Tibial nerve (tissue), 3 donors: ENCODE data around the gene FAM174C.

Experiments
- CTCF ChIP-seq, 5 experiments: fragments of 200-600 bp in 3 of 5; fragments of 450-650 bp in 2 of 5; sonication (generic) in 3 of 5; IDR thresholded peaks; one replicate each; pipeline ENCODE4 v1.5.1; 2016 to 2019; ENCODE audit warnings: antibody characterized with exemption in 5 of 5, mild to moderate bottlenecking in 3 of 5, moderate library complexity in 2 of 5
- POLR2A ChIP-seq, 2 donors: fragments of 450-650 bp; IDR thresholded peaks; one replicate each; pipeline ENCODE4 v1.6.1; 2017; ENCODE audit warnings: antibody characterized with exemption in 2 of 2, mild to moderate bottlenecking in 2 of 2, moderate library complexity in 2 of 2

- TF ChIP-seq CTCF (IDR thresholded peaks at IDR 0.05) (no peak), POLR2A (IDR thresholded peaks at IDR 0.05) (no peak)
These were observed 49.0 kb downstream of the FAM174C start for GRCh38 chr19:1324249-1324805.
